ENCODE data around the gene CYBA. TPM values are rescaled to one million over a fixed set of nuclear protein-coding genes. Genes with fewer than 3 reads are reported as not detected.

CYBA gene
- total and polyA plus RNA-seq, 9 of the 15 experiments (the other 6 are each of a cell fraction or from before 2014, with no cell fraction given): 0.34 to 683 (median 93.0) TPM

DNA sequence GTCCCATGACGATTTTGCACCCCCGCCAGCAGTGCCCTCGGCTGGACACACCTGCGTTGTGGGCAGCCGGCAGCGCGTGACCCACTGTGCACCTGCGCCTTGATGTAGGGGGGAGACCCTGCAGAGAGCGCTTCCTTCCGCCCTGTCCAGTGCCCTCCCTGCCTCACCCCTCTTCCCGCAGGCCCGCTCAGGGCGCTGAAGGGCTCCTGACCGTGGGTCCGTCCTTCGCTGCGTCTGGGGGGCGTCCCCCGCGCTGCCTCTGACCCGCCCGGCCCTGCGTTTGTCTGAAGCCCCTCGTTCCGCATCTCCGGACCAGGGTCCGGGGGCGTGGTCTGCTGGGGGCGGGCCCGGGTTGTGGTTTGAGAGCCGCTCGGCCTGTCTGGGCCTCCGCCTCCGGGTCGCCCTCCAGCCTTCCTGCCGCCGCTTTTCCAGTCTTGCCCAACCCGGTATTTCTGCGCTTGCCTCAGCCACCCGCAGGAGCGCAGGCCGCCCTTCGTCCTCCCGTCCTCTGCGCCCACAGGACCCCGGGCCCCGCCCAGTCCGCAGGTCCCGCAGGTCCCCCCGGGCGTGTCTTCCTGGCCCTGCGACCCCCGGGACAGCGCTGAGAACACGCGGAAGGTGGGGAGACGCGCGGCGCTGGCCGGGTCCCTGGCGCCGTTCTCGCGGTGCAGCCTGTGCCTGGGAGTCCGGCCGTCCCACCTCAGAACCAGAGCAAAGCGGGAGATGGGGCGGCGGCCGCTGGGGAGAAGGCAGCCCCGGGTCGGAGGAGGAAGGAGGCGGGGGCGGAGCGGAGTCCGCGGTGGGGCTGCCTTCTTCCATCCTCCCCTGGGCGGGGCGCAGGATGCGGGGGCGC lies 16.5 kb downstream of the CYBA start:
- Histone ChIP-seq H3K79me2 (ENCODE audit: control insufficient read depth, insufficient read depth, low read length) (no peaks in the 10 kb centered on the region), H4K20me1 (replicated peaks; ENCODE audit: control insufficient read depth, insufficient read depth, low read length) (peaks cover 10% of the 10 kb centered on the region; the same call in 1 of the 2 replicates), H3K36me3 (ENCODE audit: control insufficient read depth, insufficient read depth, low read length) (peaks cover 39% of the 10 kb centered on the region; the same call in 2 of the 3 replicates), H3K27ac (ENCODE audit: extremely low read depth, low read depth, low read length) (peak overlapping the region; percentile 43; the same call in 1 of the 3 replicates), H3K9me3 (replicated peaks; ENCODE audit: control insufficient read depth, insufficient read depth, low read depth, low read length) (no peaks in the 10 kb centered on the region), H3K9ac (ENCODE audit: insufficient read depth in 1 of 2, low read depth in 2 of 2, low read length in 2 of 2) (peak overlapping the region; percentile 55 to 86; a peak in 3 of 4 replicates), H3K4me2 (ENCODE audit: insufficient read depth, low read length) (peak overlapping the region; percentile 77), H3K27me3 (ENCODE audit: control insufficient read depth in 2 of 2, insufficient read depth in 2 of 2, low read length in 2 of 2) (peaks cover 2 to 11% of the 10 kb centered on the region in 2 experiments; a peak in 3 of 5 replicates), H3K4me3 (peak overlapping the region; percentile 44), H2AFZ (ENCODE audit: low read depth, low read length) (peak overlapping the region; percentile 86), H3K9me1 (ENCODE audit: control insufficient read depth, insufficient read depth, low read length) (no peaks in the 10 kb centered on the region), H3K4me1 (replicated peaks in 1 of 2; ENCODE audit: control insufficient read depth in 2 of 2, insufficient read depth in 2 of 2, low read length in 2 of 2) (peaks cover 18 to 71% of the 10 kb centered on the region in 2 experiments)
- no TSS peak for BruUV-seq (replicated peaks)
- FAIRE-seq: no peak
- in situ Hi-C loops (cut with MboI) (no loop called here), intact Hi-C loops (cut with micrococcal nuclease) (no loop called here)
- POLR2A ChIA-PET: interaction anchor here (0.7 kb wide), 1 partner anchor 175 kb away, joined by 3 read pairs; no protein-coding TSS in a partner anchor
- peak; percentile 80 for ATAC-seq
- CTCF ChIA-PET (ENCODE audit: low intra/inter-chr PET ratio): no interaction called here
- DNase-seq (ENCODE audit: extremely low read depth in 1 of 4, low spot score in 3 of 4): peak; percentile 85 to 98 (median 94)
- 18% methylated on average over 58 of the region's 82 CpGs for WGBS (ENCODE audit: insufficient coverage, low coverage, missing lambda C conversion rate)
- TF ChIP-seq FIP1L1 (IDR thresholded peaks at IDR 0.05; ENCODE audit: low read depth, low read length, poor library complexity, severe bottlenecking) (peak; percentile 90), CEBPB (tag; IDR thresholded peaks at IDR 0.05) (peak; percentile 79), SAFB (IDR thresholded peaks at IDR 0.05; ENCODE audit: borderline replicate concordance, low read depth, low read length) (peak; percentile 9; the same call in 1 of the 2 replicates), ZNF436 (CRISPR knock-in tag; IDR thresholded peaks at IDR 0.05) (peak; percentile 74), PTBP1 (IDR thresholded peaks at IDR 0.05; ENCODE audit: low read depth, low read length) (0 out of 2 replicates have a peak, but pooled peaks have one; percentile 21), ZFP36 (IDR thresholded peaks at IDR 0.05; ENCODE audit: low read depth, low read length, partially characterized antibody) (peak; percentile 99), MAZ (CRISPR knock-in tag; conservative IDR thresholded peaks at IDR 0.05 in 1 of 2, IDR thresholded peaks at IDR 0.05 in 1 of 2) (peak; percentile 37 to 66; a peak in 2 of 4 replicates), BDP1 (IDR thresholded peaks at IDR 0.05; ENCODE audit: insufficient read depth, insufficient read length) (no peak), KDM4B (IDR thresholded peaks at IDR 0.05; ENCODE audit: borderline replicate concordance in 2 of 2, low read depth in 1 of 2) (no peak), MTA3 (IDR thresholded peaks at IDR 0.05; ENCODE audit: borderline replicate concordance) (0 out of 2 replicates have a peak, but pooled peaks have one; percentile 20), HNRNPK (IDR thresholded peaks at IDR 0.05; ENCODE audit: low read depth, low read length, poor library complexity, severe bottlenecking) (peak; percentile 8), PHB (CRISPR knock-in tag; IDR thresholded peaks at IDR 0.05) (0 out of 2 replicates have a peak, but pooled peaks have one; percentile 32)
- TF ChIP-seq, protein P1, sequence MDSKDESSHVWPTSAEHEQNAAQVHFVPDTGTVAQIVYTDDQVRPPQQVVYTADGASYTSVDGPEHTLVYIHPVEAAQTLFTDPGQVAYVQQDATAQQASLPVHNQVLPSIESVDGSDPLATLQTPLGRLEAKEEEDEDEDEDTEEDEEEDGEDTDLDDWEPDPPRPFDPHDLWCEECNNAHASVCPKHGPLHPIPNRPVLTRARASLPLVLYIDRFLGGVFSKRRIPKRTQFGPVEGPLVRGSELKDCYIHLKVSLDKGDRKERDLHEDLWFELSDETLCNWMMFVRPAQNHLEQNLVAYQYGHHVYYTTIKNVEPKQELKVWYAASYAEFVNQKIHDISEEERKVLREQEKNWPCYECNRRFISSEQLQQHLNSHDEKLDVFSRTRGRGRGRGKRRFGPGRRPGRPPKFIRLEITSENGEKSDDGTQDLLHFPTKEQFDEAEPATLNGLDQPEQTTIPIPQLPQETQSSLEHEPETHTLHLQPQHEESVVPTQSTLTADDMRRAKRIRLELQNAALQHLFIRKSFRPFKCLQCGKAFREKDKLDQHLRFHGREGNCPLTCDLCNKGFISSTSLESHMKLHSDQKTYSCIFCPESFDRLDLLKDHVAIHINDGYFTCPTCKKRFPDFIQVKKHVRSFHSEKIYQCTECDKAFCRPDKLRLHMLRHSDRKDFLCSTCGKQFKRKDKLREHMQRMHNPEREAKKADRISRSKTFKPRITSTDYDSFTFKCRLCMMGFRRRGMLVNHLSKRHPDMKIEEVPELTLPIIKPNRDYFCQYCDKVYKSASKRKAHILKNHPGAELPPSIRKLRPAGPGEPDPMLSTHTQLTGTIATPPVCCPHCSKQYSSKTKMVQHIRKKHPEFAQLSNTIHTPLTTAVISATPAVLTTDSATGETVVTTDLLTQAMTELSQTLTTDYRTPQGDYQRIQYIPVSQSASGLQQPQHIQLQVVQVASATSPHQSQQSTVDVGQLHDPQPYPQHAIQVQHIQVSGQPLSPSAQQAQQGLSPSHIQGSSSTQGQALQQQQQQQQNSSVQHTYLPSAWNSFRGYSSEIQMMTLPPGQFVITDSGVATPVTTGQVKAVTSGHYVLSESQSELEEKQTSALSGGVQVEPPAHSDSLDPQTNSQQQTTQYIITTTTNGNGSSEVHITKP (IDR thresholded peaks at IDR 0.05; ENCODE audit: partially characterized antibody): no peak
- TF ChIP-seq, protein P2, sequence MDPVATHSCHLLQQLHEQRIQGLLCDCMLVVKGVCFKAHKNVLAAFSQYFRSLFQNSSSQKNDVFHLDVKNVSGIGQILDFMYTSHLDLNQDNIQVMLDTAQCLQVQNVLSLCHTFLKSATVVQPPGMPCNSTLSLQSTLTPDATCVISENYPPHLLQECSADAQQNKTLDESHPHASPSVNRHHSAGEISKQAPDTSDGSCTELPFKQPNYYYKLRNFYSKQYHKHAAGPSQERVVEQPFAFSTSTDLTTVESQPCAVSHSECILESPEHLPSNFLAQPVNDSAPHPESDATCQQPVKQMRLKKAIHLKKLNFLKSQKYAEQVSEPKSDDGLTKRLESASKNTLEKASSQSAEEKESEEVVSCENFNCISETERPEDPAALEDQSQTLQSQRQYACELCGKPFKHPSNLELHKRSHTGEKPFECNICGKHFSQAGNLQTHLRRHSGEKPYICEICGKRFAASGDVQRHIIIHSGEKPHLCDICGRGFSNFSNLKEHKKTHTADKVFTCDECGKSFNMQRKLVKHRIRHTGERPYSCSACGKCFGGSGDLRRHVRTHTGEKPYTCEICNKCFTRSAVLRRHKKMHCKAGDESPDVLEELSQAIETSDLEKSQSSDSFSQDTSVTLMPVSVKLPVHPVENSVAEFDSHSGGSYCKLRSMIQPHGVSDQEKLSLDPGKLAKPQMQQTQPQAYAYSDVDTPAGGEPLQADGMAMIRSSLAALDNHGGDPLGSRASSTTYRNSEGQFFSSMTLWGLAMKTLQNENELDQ (CRISPR knock-in tag; IDR thresholded peaks at IDR 0.05; ENCODE audit: borderline replicate concordance): no peak
